ENCODE data around the gene MBP.

Gene MBP

GRCh38 chr18:77061281-77061945, 71.2 kb downstream of the MBP start:
- no peak for DNase-seq

- no peak for DNase-seq
Observed at GRCh38 chr18:77060151-77060550, 72.4 kb downstream of the MBP start.

GRCh38 chr18:77059294-77059916, 73.2 kb downstream of the MBP start:
- peak; percentile 63 for DNase-seq

- DNase-seq = no peak
Observed at GRCh38 chr18:77058290-77058835, 74.2 kb downstream of the MBP start.

GRCh38 chr18:77057006-77057395, 75.6 kb downstream of the MBP start:
- DNase-seq = no peak

- no peak for DNase-seq
Observed at GRCh38 chr18:77056344-77057005, 76.1 kb downstream of the MBP start.

- DNase-seq = no peak
Observed at GRCh38 chr18:77055429-77056300, 76.9 kb downstream of the MBP start.

GRCh38 chr18:77054606-77055428, 77.8 kb downstream of the MBP start:
- peak; percentile 84 for DNase-seq

- DNase-seq = peak; percentile 44
Observed at GRCh38 chr18:77054288-77054605, 78.3 kb downstream of the MBP start.

- no peak for DNase-seq
Observed at GRCh38 chr18:77053616-77054287, 78.8 kb downstream of the MBP start.

- DNase-seq = no peak
Observed at GRCh38 chr18:77052983-77053309, 79.6 kb downstream of the MBP start.

GRCh38 chr18:77052297-77052982, 80.1 kb downstream of the MBP start:
- no peak for DNase-seq

- DNase-seq = no peak
Observed at GRCh38 chr18:77051581-77052296, 80.8 kb downstream of the MBP start.

GRCh38 chr18:77049938-77050337, 82.6 kb downstream of the MBP start:
- no peak for DNase-seq

- no peak for DNase-seq
Observed at GRCh38 chr18:77047803-77048419, 84.7 kb downstream of the MBP start.

GRCh38 chr18:77046994-77047393, 85.6 kb downstream of the MBP start:
- no peak for DNase-seq

GRCh38 chr18:77046409-77046808, 86.2 kb downstream of the MBP start:
- DNase-seq = no peak

- DNase-seq = no peak
Observed at GRCh38 chr18:77045677-77046076, 86.9 kb downstream of the MBP start.

GRCh38 chr18:77044866-77045664, 87.5 kb downstream of the MBP start:
- no peak for DNase-seq
